GM18907 (cell line): Measurements from ENCODE around the gene TBXA2R.

ENCODE experiments used
- ATAC-seq: cut with Tn5 transposase; IDR thresholded peaks from one replicate; pipeline ENCODE4 v1.9.1; 2021; ENCODE audit warnings: mild to moderate bottlenecking, moderate library complexity; ENCODE audit not compliant: unreplicated experiment

Gene TBXA2R

GRCh38 chr19:3607303-3608078 is 816 bp upstream of the TBXA2R start:
- ATAC-seq = no peak

DNA sequence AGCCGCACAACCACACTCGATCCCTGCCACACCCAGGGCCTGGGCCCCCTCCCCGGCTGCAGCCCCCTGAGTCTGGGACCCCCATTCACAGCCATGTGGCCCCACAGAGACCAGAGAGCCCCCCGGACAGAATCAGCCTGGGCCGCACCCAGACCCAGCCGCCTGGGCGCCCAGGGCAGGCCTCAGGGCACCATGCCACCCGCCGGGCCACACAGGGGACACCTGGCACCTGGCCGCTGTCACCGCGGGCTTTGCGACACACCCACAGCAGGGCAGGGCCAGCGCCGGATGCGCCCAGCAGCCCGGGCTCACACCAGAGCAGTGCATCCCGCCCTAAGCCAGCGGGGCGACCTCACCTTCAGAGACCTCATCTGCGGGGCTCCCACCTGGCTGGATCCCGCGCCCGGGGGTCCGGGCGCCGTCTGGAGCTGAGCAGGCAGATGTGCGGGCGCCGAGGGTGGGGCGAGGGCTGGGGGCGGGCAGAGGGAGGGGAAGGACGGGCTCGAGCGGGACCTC is 443 bp downstream of the TBXA2R start:
- ATAC-seq = no peak

GRCh38 chr19:3605770-3606169 is 905 bp downstream of the TBXA2R start:
- ATAC-seq = no peak

- ATAC-seq = no peak
These were observed 1.3 kb downstream of the TBXA2R start for GRCh38 chr19:3605361-3605760.

GRCh38 chr19:3604987-3605343 is 1.7 kb downstream of the TBXA2R start:
- ATAC-seq = no peak

DNA sequence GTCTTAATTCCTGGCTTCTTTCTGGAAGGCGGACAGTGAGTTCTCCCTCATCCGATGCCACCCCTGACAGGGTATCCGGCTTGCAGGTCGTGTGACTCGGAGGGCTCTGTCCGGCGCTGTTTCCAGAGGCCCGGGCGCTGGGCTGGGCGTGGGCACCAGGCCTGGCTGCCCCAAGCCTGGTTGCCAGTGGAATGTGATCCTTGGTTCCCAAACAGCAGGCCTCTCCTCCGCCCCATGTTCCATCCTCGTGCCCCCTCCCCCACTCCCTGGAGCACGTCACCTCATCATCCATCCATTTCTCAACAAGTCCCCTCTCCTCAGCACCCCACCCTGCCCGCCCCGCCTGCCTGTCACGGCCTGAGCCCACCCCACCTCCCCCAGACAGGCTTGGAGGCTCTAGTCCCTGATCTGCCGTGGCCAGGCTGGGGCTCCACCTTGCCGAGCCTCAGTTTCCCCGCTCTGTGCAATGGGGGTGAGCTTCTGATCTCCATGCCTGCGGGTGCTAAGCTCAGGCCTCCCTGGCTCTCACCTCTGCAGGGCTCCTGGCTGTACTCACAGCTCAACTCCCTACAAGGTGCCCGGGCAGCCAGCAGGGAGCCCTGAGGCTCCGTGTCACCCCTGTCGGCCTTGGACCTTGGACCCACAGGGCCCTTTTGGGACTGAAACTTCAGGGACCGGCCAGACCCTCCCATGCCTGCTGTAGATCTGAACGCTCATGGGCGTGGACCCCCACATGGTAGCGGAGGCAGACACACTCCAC is 2.3 kb downstream of the TBXA2R start:
- no peak for ATAC-seq

DNA sequence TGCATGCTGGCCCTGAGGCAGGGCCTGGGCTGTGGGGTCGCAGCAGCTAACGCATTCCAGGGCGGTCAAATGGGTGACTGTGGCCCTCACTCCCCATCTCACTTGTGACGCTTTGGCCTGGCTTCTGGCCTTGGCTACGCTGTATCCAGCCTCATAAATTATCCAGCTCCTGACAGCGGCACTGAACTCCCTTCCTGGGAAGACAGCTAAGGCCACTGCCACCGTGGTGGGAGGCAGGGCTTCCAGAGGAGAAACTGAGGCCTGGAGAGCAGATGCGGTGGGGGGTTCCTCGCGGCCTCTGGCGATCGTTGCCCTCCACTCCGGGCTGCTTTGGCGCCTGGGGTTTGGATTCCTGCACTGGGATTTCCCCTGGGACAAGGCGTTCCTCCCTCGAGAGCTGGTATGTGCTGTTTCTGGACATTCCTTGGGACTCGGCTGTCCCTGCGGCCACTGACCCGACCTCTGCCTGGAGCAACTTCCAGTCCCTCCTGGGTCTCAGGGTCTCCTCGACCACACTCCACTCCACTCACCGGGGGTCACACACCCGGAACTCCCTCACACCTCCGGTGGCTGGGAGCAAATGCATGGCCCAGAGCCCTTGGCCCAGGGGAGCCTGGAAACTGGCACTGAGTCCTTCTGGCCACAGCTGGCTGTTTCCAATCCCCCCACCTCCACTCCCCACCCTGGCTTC is 3.4 kb downstream of the TBXA2R start:
- no peak for ATAC-seq

GRCh38 chr19:3601021-3601420 is 5.7 kb downstream of the TBXA2R start:
- ATAC-seq = no peak

GRCh38 chr19:3599776-3600187 is 6.9 kb downstream of the TBXA2R start:
- ATAC-seq = no peak

DNA sequence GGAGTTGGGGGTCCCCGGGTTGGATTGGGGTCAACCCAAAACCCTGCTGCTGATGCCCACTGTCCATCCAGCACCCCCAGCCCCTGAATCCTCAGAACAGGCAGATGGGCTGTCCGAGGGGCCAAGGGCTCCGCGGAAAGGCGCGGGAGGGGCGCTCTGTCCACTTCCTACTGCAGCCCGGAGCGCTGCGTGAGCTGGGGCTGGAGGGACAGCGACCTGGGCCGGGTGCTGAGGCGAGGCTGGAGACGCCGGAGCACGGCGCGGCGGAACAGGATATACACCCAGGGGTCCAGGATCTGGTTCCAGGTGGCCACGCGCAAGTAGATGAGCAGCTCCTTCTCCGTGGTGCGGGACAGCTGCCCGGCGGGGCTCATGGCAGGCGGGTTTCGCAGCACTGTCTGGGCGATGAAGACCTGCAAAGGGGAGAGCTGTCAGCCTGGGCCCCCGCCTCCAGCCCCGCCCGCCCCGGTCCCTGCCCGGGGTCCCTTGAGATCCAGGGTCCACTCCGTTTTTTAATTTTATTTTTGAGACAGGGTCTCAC is 11.1 kb downstream of the TBXA2R start:
- ATAC-seq = no peak

DNA sequence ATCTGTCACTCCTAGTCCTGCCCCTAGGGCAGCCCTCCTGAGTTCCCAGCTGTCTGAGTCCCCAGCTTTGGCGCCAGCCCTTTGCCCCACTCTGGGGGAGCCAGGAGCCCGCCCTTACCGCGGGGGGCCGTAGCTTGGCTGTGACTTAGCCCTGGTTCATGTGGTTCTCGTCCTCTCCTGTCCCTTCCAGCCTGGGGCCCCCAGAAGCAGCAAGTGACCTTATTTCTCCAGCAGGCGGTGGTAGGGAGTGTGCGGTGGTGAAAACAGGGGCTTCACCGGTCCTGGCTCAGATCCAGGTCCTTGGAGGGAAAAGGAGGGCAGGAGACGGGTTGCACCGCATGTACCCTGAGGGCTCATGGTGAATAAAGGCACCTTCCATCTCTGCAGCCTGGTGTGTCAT is 13.5 kb downstream of the TBXA2R start:
- ATAC-seq = no peak

- no peak for ATAC-seq
These were observed 14.6 kb downstream of the TBXA2R start for GRCh38 chr19:3591876-3592613.

DNA sequence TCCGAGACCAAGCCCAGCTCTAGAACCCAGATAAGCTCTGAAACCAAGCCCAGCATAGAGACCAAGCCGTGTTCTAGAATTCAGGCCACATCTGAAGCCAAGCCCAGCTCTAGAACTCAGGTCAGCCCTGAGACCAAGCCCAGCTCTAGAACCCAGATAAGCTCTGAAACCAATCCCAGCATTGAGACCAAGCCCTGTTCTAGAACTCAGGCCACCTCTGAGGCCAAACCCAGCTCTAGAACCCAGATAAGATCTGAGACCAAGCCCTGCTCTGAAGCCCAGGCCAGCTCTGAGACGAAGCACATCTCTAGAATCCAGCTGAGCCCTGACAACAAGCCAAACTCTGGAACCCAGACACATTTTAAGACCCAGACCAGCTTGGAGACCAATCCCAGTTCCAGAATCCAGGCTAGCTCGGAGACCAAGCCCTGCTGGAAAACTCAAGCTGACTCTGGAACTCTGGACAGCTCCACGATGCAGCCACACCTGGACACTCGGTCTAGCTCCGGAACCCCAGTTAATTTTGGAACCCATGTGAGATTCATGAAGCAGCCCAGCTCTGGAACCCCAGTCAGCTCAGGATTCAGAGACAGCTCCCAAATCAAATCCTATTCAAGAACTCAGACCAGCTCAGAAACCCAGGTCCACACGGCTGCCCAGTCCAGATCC is 15.6 kb downstream of the TBXA2R start:
- no peak for ATAC-seq

GRCh38 chr19:3589949-3590348 is 16.7 kb downstream of the TBXA2R start:
- ATAC-seq = no peak

DNA sequence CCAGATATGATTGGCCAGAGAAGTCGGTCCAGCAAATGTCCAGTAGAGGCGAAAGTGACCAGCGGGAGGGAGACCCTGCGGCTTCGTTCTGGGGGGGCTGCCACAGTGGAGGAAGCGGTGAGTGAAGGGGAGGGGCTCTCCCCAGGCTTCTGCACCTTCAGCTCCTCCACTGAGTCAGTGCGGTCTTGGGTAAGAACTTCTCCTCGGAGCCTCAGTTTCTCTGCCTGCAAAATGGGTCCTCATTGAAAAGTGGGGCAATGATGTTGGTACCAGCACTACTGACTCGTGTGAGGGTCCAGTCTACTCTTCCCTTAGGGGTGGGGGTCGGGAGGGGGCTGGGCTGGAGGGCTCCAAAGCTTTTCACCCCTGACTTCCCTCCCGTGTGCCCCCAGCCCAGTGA is 17.2 kb downstream of the TBXA2R start:
- ATAC-seq = no peak

DNA sequence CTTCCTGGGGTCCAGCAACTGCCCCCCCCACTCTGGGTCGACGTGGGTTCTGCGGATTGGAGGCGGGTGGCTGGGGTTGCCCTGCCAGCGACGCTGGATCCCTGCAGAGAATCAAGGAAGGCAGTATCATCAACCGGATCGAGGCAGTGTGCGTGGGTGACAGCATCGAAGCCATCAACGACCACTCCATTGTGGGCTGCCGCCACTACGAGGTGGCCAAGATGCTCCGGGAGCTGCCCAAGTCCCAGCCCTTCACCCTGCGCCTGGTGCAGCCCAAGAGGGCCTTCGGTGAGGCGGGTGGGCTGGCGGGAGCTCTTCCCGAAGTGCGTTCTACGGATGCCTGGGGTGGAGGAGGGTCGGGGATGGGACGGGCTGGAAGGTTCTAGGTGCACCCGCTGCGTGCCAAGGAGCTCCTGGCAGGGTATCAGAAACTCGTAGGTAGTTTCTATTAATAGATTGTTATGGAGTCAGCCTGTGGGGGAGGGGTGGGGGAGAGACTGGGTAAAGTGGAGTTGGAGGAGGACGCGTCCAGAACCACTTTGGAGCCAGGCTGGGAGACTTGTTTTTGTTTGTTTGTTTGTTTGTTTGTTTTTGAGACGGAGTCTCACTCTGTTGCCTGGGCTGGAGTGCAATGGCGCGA is 19.8 kb downstream of the TBXA2R start:
- ATAC-seq = no peak

- no peak for ATAC-seq
These were observed 20.5 kb downstream of the TBXA2R start for GRCh38 chr19:3586127-3586626.

DNA sequence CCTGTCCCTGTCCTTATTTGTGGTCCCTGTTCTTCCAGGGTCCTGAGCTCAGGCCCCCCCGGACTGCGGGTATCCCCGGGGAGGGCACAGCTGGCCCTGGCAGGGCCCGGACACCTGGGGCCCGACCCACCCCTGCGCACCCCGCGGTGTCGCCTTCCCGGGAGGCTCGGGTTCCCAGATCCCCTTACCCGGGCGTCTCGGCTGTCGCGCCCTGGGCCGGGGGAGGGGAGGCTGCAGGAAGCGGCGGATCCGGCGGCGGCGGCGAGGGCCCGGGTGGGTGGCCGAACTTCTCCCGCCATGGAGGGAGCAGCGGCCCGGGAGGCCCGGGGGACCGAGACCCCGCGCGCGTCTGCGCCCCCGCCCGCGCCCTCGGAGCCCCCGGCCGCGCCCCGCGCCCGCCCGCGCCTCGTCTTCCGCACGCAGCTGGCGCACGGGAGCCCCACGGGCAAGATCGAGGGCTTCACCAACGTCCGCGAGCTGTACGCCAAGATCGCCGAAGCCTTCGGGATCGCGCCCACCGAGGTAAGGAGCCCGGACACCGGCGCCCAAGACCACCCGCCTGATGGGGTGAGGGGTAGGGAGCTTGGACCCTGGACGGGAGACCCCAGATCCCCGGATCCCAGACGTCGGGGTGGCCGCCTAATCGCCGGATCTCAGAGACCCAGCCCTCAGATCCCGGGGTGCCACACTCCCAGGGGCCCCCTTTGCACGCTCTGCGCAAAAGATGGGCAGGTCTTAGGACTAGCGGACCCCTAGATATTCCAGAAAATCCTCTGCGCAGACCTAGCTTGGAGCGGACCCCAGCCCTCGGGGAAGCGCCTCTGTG is 21.2 kb downstream of the TBXA2R start, which contains the start of gene GIPC3:
Gene GIPC3, plus strand, starts transcription at position 178 of the 826 bp plus-strand sequence. Its CDS starts 120 bp downstream, at position 298.
- ATAC-seq = no peak
